Lung (tissue), 12 donors: ENCODE data around the gene STAC3. TPM values are rescaled to one million over a fixed set of nuclear protein-coding genes. Genes with fewer than 3 reads are reported as not detected.

ENCODE experiments used
- ATAC-seq: fragments of 200-7000 bp; cut with Tn5 transposase; one replicate; pipeline ENCODE4 v1.9.1; 2020; ENCODE audit warnings: moderate number of reproducible peaks; ENCODE audit not compliant: insufficient read depth, low FRiP score
- DNase-seq, 3 donors: peaks; one replicate each; pipeline ENCODE4 v3.0.0-alpha.2; 2013 to 2017
- H3K27ac ChIP-seq, 2 donors: one replicate each; pipeline ENCODE4 v1.5.1; 2013; ENCODE audit warnings: mild to moderate bottlenecking in 2 of 2, moderate library complexity in 2 of 2, control low read depth in 1 of 2, inconsistent platforms in 1 of 2, low read depth in 1 of 2, low read length in 1 of 2
- H3K27me3 ChIP-seq, 3 donors: one replicate each; pipeline ENCODE4 v1.5.1; 2013; ENCODE audit warnings: low read length in 2 of 3; ENCODE audit not compliant: control insufficient read depth in 3 of 3, insufficient read depth in 3 of 3
- H3K36me3 ChIP-seq, 4 donors: one replicate each; pipeline ENCODE4 v1.5.1; 2013; ENCODE audit warnings: low read length in 4 of 4, mild to moderate bottlenecking in 1 of 4, moderate library complexity in 1 of 4; ENCODE audit not compliant: control insufficient read depth in 4 of 4, insufficient read depth in 4 of 4
- H3K4me1 ChIP-seq, 5 donors: one replicate each; pipeline ENCODE4 v1.5.1; 2013; ENCODE audit warnings: low read length in 5 of 5, mild to moderate bottlenecking in 2 of 5, moderate library complexity in 1 of 5; ENCODE audit not compliant: control insufficient read depth in 5 of 5, insufficient read depth in 5 of 5
- H3K4me3 ChIP-seq: one replicate; pipeline ENCODE4 v1.5.1; 2013; ENCODE audit warnings: mild to moderate bottlenecking, control low read depth, moderate library complexity
- H3K9ac ChIP-seq, 2 donors: one replicate each; pipeline ENCODE4 v1.5.1; 2013; ENCODE audit warnings: low read length in 2 of 2, control low read depth in 1 of 2; ENCODE audit not compliant: insufficient read depth in 1 of 2
- H3K9me3 ChIP-seq, 4 donors: one replicate each; pipeline ENCODE4 v1.5.1; 2013; ENCODE audit warnings: low read length in 3 of 4, mild to moderate bottlenecking in 1 of 4, moderate library complexity in 1 of 4; ENCODE audit not compliant: control insufficient read depth in 4 of 4, insufficient read depth in 3 of 4
- WGBS, 2 donors: extraction: QIAGEN DNeasy Blood & Tissue Kit; methylation state at CpG; one replicate each; pipeline ENCODE4 v1.1.7; 2013; 5-methylcytosine and 5-hydroxymethylcytosine counted together
- polyA plus RNA-seq, 2 donors: library from polyadenylated mRNA; stranded (reverse); fragments of 200-250 nt; gene quantifications; one replicate each; pipeline ENCODE4 v1.2.1, GENCODE V29; 2013
- total RNA-seq, 2 donors: library from RNA; depleted of rRNA in 1 of 2; stranded (reverse); fragments of >200 nt in 1 of 2; gene quantifications; one replicate each; pipeline ENCODE4 v1.2.1, GENCODE V29; 2014 to 2021
- TF ChIP-seq, protein P1 (sequence below): IDR thresholded peaks from 2 replicates; pipeline ENCODE4 v1.5.1; 2012; ENCODE audit warnings: mild to moderate bottlenecking; ENCODE audit errors: control extremely low read depth, extremely low read depth
- donor health status: control.
- donor health status: control.
- donor health status: Bipolar disorder and iron deficiency.
- donor health status: healthy.
- donor health status: DM: yes; HTN: yes; CAD: no.

The STAC3 gene
- total and polyA plus RNA-seq, 4 donors: 1.7 to 7.4 (median 6.4) TPM

DNA sequence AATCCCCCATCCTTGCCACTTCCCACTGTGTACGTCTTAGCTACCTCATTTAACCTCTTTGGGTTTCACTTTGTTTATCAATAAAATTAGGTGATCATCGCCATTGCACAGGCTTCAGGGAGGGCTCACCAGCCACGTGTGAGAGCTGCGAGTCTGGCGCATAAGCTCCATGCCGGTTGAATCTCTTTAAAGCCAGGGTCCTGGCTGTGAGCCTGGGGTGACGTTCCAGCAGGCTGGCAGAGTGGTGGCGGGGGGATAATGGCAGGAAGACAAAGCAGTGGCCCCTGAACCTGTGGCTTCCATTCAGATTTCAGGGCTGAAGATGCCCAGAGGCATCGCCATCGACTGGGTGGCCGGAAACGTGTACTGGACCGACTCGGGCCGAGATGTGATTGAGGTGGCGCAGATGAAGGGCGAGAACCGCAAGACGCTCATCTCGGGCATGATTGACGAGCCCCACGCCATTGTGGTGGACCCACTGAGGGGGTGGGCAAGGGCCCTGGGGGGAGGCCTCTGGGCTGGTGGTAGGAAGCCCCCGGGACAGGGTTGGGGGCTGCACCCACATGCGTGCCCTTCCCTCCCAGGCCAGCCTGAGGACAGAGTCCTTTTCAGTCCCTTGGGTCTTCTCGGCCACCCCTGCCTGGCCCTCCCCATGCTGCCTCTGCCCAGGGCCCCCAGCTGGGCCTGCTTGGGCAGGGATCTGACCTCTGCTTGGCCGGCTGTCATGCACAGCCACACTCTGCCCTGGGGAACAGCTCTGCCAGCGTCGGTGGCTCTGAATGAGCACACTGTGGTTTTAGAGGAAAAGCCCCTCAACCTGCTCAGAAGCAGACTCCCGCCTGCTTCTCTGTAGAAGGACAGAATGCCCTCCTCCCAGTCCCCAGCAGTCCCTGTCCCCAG, 43.0 kb downstream of the STAC3 start:
- no peak overlapping the region for H3K4me3 ChIP-seq
- H3K36me3 ChIP-seq: peaks cover 0 to 68% (median 52%) of the 10 kb centered on the region in 4 donors
- ATAC-seq: no peak
- TF ChIP-seq, protein P1, sequence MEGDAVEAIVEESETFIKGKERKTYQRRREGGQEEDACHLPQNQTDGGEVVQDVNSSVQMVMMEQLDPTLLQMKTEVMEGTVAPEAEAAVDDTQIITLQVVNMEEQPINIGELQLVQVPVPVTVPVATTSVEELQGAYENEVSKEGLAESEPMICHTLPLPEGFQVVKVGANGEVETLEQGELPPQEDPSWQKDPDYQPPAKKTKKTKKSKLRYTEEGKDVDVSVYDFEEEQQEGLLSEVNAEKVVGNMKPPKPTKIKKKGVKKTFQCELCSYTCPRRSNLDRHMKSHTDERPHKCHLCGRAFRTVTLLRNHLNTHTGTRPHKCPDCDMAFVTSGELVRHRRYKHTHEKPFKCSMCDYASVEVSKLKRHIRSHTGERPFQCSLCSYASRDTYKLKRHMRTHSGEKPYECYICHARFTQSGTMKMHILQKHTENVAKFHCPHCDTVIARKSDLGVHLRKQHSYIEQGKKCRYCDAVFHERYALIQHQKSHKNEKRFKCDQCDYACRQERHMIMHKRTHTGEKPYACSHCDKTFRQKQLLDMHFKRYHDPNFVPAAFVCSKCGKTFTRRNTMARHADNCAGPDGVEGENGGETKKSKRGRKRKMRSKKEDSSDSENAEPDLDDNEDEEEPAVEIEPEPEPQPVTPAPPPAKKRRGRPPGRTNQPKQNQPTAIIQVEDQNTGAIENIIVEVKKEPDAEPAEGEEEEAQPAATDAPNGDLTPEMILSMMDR: no peak
- H3K27me3 ChIP-seq: no peaks in the 10 kb centered on the region
- DNase-seq: no peak
- H3K9ac ChIP-seq: no peak overlapping the region
- H3K9me3 ChIP-seq: no peaks in the 10 kb centered on the region
- H3K27ac ChIP-seq: peak overlapping the region in 1 of 2 donors; percentile 18
- no peaks in the 10 kb centered on the region for H3K4me1 ChIP-seq
- WGBS, 2 donors: 89 to 93% methylated on average over 27 to 29 of the region's 29 CpGs

DNA sequence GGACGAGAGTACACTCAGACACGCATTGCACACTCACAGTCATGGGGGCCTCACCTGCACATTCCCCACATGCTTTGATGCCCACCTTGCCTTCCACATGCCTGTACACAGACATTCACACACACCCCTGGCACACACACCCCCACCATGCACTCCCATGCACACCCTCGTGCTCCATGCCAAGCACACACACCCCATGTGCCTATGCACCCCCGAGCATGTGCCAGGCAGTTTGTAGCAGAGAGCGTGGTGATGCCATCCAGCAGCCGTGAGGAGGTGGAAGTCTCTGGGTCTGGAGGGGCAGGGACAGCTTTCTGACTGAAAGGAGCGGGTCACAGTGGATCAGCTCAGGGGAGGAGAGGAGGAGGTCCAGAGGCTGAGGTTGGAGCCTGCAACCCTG, 45.1 kb downstream of the STAC3 start:
- no peaks in the 10 kb centered on the region for H3K27me3 ChIP-seq
- ATAC-seq: no peak
- H3K27ac ChIP-seq: no peak overlapping the region
- H3K9ac ChIP-seq: no peak overlapping the region
- 85 to 90% methylated on average over 7 of the region's 7 CpGs for WGBS, 2 donors
- TF ChIP-seq, protein P1: no peak
- no peak overlapping the region for H3K4me3 ChIP-seq
- peaks cover 0 to 72% (median 52%) of the 10 kb centered on the region in 4 donors for H3K36me3 ChIP-seq
- no peaks in the 10 kb centered on the region for H3K9me3 ChIP-seq
- no peak for DNase-seq
- H3K4me1 ChIP-seq: no peaks in the 10 kb centered on the region

DNA sequence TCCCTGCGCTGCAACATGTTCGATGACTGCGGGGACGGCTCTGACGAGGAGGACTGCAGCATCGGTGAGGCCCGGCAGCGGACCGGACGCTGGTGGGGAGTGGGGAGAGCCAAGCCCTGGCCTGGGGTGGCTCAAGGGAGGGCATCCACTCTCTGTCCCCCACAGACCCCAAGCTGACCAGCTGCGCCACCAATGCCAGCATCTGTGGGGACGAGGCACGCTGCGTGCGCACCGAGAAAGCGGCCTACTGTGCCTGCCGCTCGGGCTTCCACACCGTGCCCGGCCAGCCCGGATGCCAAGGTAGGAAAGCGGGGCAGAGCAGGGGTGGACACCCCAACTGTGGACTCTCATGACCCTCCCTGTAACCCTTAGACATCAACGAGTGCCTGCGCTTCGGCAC, 45.8 kb downstream of the STAC3 start:
- ATAC-seq (no peak), DNase-seq (no peak)
- WGBS, 2 donors: 95% methylated on average over 26 of the region's 26 CpGs

More for the DNA sequence above, 45.8 kb downstream of the STAC3 start:
- Histone ChIP-seq H3K27me3 (no peaks in the 10 kb centered on the region), H3K4me1 (no peaks in the 10 kb centered on the region), H3K4me3 (no peak overlapping the region), H3K36me3 (peaks cover 0 to 71% (median 50%) of the 10 kb centered on the region in 4 donors), H3K9ac (no peak overlapping the region), H3K27ac (no peak overlapping the region), H3K9me3 (no peaks in the 10 kb centered on the region)
- TF ChIP-seq, protein P1: no peak
